ENCODE results near the gene LMAN1L.

The LMAN1L gene

GRCh38 chr15:74816624-74817369 is 4.2 kb downstream of the LMAN1L start:
- no peak for DNase-seq (ENCODE audit: low spot score)

GRCh38 chr15:74817370-74817737 is 4.7 kb downstream of the LMAN1L start:
- DNase-seq (ENCODE audit: low spot score): no peak

- no peak for DNase-seq (ENCODE audit: low spot score)
Measured at GRCh38 chr15:74820056-74820455, 7.4 kb downstream of the LMAN1L start.

- DNase-seq (ENCODE audit: low spot score): no peak
Measured at GRCh38 chr15:74821091-74821789, 8.6 kb downstream of the LMAN1L start.

GRCh38 chr15:74821790-74822158 is 9.1 kb downstream of the LMAN1L start:
- no peak for DNase-seq (ENCODE audit: low spot score)

- no peak for DNase-seq (ENCODE audit: low spot score)
Measured at GRCh38 chr15:74822233-74822632, 9.6 kb downstream of the LMAN1L start.

GRCh38 chr15:74823324-74823723 is 10.7 kb downstream of the LMAN1L start:
- no peak for DNase-seq (ENCODE audit: low spot score)

GRCh38 chr15:74824976-74825375 is 12.3 kb downstream of the LMAN1L start:
- DNase-seq (ENCODE audit: low spot score): no peak

- no peak for DNase-seq (ENCODE audit: low spot score)
Measured at GRCh38 chr15:74825866-74826265, 13.2 kb downstream of the LMAN1L start.

GRCh38 chr15:74826364-74826819 is 13.8 kb downstream of the LMAN1L start, which contains the start of gene CPLX3:
Gene CPLX3 (plus strand): TSS chr15:74826627. CDS start chr15:74826704, 77 bp downstream.
- DNase-seq (ENCODE audit: low spot score): no peak

- DNase-seq (ENCODE audit: low spot score): no peak
Measured at GRCh38 chr15:74826921-74827320, 14.3 kb downstream of the LMAN1L start.

- DNase-seq (ENCODE audit: low spot score): peak; percentile 23
Measured at GRCh38 chr15:74827614-74828013, 15.0 kb downstream of the LMAN1L start.

GRCh38 chr15:74828835-74829234 is 16.2 kb downstream of the LMAN1L start:
- no peak for DNase-seq (ENCODE audit: low spot score)

- no peak for DNase-seq (ENCODE audit: low spot score)
Measured at GRCh38 chr15:74829486-74829885, 16.9 kb downstream of the LMAN1L start.

- DNase-seq (ENCODE audit: low spot score): no peak
Measured at GRCh38 chr15:74829991-74830390, 17.4 kb downstream of the LMAN1L start.

- DNase-seq (ENCODE audit: low spot score): no peak
Measured at GRCh38 chr15:74830868-74831267, 18.2 kb downstream of the LMAN1L start.

GRCh38 chr15:74831813-74832495 is 19.3 kb downstream of the LMAN1L start:
- no peak for DNase-seq (ENCODE audit: low spot score)

GRCh38 chr15:74832826-74833225 is 20.2 kb downstream of the LMAN1L start:
- no peak for DNase-seq (ENCODE audit: low spot score)

- DNase-seq (ENCODE audit: low spot score): no peak
Measured at GRCh38 chr15:74833376-74834107, 20.9 kb downstream of the LMAN1L start.

GRCh38 chr15:74835312-74835823 is 22.7 kb downstream of the LMAN1L start:
- peak; percentile 83 for DNase-seq (ENCODE audit: low spot score)

GRCh38 chr15:74836846-74837245 is 24.2 kb downstream of the LMAN1L start:
- DNase-seq (ENCODE audit: low spot score): no peak
